ENCODE data around the gene ABCC6. TPM values are rescaled to one million over a fixed set of nuclear protein-coding genes. Genes with fewer than 3 reads are reported as not detected.

ABCC6 gene
- total RNA-seq, 2 donors from 2014 or later = 0.41 to 1.5 TPM

DNA sequence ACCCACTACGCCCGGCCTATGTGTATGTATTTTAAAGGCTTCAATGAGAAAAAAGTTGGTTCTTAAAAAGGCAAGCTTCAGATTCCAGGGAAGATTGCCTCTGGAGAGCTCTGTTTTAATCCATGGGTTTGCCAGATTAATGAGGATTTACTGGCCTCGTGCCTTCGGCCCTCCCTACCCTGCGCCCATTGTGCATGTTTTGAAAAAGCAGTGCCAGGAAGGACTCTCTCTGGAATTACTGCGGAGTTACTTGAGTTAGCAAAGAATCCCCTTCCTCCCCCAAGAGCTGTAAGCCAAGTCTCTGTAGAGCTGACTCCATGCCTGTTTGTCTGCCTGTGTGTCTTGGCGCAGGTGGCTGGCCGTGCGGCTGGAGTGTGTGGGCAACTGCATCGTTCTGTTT is 98.9 kb downstream of the ABCC6 start:
- Histone ChIP-seq H3K4me1 (ENCODE audit: control insufficient read depth in 1 of 2, low read depth in 2 of 2) (peaks cover 8 to 20% of the 10 kb centered on the region in 2 donors), H3K4me3 (peak overlapping the region; percentile 15), H3K27me3 (replicated peaks; ENCODE audit: insufficient read depth) (no peaks in the 10 kb centered on the region), H3K27ac (peak overlapping the region; percentile 35 to 60), H3K36me3 (peaks cover 43% of the 10 kb centered on the region), H3K9me3 (peaks cover 7% of the 10 kb centered on the region)
- TF ChIP-seq, protein P1, sequence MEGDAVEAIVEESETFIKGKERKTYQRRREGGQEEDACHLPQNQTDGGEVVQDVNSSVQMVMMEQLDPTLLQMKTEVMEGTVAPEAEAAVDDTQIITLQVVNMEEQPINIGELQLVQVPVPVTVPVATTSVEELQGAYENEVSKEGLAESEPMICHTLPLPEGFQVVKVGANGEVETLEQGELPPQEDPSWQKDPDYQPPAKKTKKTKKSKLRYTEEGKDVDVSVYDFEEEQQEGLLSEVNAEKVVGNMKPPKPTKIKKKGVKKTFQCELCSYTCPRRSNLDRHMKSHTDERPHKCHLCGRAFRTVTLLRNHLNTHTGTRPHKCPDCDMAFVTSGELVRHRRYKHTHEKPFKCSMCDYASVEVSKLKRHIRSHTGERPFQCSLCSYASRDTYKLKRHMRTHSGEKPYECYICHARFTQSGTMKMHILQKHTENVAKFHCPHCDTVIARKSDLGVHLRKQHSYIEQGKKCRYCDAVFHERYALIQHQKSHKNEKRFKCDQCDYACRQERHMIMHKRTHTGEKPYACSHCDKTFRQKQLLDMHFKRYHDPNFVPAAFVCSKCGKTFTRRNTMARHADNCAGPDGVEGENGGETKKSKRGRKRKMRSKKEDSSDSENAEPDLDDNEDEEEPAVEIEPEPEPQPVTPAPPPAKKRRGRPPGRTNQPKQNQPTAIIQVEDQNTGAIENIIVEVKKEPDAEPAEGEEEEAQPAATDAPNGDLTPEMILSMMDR (IDR thresholded peaks at IDR 0.05) = no peak
- DNase-seq (ENCODE audit: low spot score) (peak; percentile 12), ATAC-seq (ENCODE audit: insufficient number of reproducible peaks, low FRiP score, low read depth) (no peak)

DNA sequence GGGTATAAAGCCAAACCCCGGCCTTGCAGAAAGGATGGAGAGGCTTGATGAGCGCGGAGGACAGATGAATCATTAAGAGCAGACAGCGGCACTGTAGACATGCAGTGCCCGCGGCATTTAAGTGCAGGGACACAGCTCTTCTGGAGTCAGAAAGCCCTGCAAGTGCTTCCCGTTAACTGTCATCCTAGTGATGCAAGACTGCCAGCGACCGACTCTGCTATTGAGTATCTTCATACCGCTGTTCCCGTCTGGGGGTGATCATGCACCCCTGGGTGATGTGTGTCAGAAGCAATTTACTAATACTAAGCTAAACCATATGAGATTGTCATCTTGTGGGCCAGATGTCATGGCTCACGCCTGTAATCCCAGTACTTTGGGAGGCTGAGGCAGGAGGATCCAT is 101.0 kb downstream of the ABCC6 start:
- Histone ChIP-seq H3K4me1 (ENCODE audit: control insufficient read depth in 1 of 2, low read depth in 2 of 2) (peaks cover 8 to 20% of the 10 kb centered on the region in 2 donors), H3K4me3 (no peak overlapping the region), H3K27ac (no peak overlapping the region), H3K27me3 (replicated peaks; ENCODE audit: insufficient read depth) (no peaks in the 10 kb centered on the region), H3K9me3 (peaks cover 12% of the 10 kb centered on the region), H3K36me3 (peaks cover 59% of the 10 kb centered on the region)
- DNase-seq (ENCODE audit: low spot score) (no peak), ATAC-seq (ENCODE audit: insufficient number of reproducible peaks, low FRiP score, low read depth) (no peak)
- TF ChIP-seq, protein P1 (IDR thresholded peaks at IDR 0.05) = no peak

DNA sequence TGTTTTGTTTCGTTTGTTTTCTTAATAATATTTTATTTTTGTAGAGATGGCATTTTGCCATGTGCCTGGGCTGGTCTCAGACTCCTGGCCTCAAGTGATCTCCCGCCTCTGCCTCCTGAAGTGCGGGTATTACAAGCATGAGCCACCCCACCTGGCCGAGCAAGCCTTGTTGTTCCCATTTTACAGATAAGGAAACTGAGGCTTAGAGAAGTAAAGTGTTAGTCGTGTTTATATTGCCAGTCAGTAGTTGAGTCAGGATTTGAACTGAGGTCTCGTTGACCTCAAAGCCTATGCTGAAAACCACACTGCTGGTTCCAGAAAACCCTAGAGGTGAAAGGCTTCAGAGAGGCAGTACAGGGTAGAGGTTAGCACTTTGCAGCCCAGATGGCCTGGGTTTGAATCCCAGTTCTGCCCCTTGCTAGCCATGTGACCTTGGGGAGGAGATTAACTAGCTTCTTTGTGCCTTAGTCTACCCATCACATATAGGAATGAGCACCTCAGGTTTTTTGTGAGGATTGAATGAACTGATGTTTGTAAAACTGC is 102.0 kb downstream of the ABCC6 start:
- H3K27ac ChIP-seq = no peak overlapping the region
- TF ChIP-seq, protein P1 (IDR thresholded peaks at IDR 0.05) = no peak
- ATAC-seq (ENCODE audit: insufficient number of reproducible peaks, low FRiP score, low read depth) = no peak
- H3K9me3 ChIP-seq = peaks cover 12% of the 10 kb centered on the region
- H3K27me3 ChIP-seq (replicated peaks; ENCODE audit: insufficient read depth) = no peaks in the 10 kb centered on the region
- peaks cover 62% of the 10 kb centered on the region for H3K36me3 ChIP-seq
- no peak for DNase-seq (ENCODE audit: low spot score)
- H3K4me3 ChIP-seq = no peak overlapping the region
- peaks cover 8 to 20% of the 10 kb centered on the region in 2 donors for H3K4me1 ChIP-seq (ENCODE audit: control insufficient read depth in 1 of 2, low read depth in 2 of 2)

DNA sequence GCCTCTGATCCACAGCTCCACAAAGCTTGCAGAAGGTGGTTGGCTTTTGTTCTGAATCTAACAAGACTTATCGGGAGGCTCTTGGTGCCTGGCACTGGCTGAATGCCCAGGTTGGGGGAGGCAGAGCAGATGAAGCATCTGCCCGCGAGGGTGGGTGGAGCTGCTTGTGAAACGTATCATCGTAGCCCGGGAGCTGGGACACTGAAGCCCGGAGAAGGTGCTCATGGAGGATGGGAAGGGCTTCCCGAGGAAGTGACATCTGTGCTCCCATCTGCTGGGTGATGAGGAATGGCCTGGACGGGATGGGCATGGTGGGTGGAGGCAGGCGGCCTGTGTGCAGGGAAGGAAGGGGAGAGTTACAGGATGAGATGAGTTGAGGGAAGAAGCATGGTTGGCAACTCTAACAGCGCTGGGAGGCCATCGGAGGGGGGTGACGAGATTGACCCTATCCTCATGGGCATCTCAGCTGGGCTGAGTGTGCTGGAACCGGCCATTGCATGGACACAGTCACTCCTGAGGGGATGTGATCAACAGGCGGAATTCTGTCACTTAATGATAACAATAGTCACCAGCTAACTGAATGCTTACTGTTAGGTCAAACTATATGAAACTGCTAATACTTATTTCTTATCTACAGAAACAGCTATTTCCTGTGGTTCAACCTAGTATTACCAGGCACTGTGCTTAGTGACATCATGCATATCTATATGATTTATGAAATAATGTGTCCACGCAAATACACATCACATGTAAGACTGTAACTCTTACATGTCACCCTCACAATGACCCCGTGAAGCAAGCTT is 102.7 kb downstream of the ABCC6 start:
- Histone ChIP-seq H3K36me3 (peaks cover 61% of the 10 kb centered on the region), H3K4me3 (no peak overlapping the region), H3K27me3 (replicated peaks; ENCODE audit: insufficient read depth) (no peaks in the 10 kb centered on the region), H3K9me3 (peaks cover 12% of the 10 kb centered on the region), H3K4me1 (ENCODE audit: control insufficient read depth in 1 of 2, low read depth in 2 of 2) (peaks cover 8 to 20% of the 10 kb centered on the region in 2 donors), H3K27ac (peak overlapping the region in 1 of 2 donors; percentile 20)
- no peak for ATAC-seq (ENCODE audit: insufficient number of reproducible peaks, low FRiP score, low read depth)
- TF ChIP-seq, protein P1 (IDR thresholded peaks at IDR 0.05) = no peak
- DNase-seq (ENCODE audit: low spot score) = no peak

DNA sequence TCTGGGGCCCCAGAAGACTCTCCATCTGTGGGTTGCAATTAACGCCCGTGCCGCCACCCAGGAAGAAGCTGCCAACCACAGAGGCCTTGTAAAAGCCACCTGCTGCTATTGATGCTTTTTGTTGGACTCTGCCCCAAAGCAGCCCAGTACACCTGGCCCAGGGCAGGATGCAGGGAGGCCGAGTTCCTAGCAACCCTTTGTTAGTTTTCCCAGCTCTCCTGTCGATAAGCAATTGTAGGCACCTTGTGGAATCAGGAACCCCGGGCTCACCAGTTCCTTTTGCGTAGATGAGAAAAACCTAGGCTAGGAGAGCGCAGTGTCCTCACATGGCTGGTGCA is 103.3 kb downstream of the ABCC6 start:
- DNase-seq (ENCODE audit: low spot score) (no peak), ATAC-seq (ENCODE audit: insufficient number of reproducible peaks, low FRiP score, low read depth) (no peak)
- Histone ChIP-seq H3K4me1 (ENCODE audit: control insufficient read depth in 1 of 2, low read depth in 2 of 2) (peaks cover 8 to 20% of the 10 kb centered on the region in 2 donors), H3K36me3 (peaks cover 61% of the 10 kb centered on the region), H3K27ac (peak overlapping the region in 1 of 2 donors; percentile 20), H3K27me3 (replicated peaks; ENCODE audit: insufficient read depth) (no peaks in the 10 kb centered on the region), H3K4me3 (no peak overlapping the region), H3K9me3 (peaks cover 10% of the 10 kb centered on the region)
- TF ChIP-seq, protein P1 (IDR thresholded peaks at IDR 0.05) = no peak
